Smooth muscle cell (in vitro differentiated cells): ENCODE data around the gene PRKG1. TPM values are rescaled to one million over a fixed set of nuclear protein-coding genes. Genes with fewer than 3 reads are reported as not detected.
"Not testable (repeated sequence)": the region's sequence is repeated elsewhere in the genome, so short reads cannot be mapped to it uniquely, and the experiment has no call there.

Experiments
- DNase-seq: peaks from one replicate; lab custom pipeline; 2025; ENCODE audit not compliant: unreplicated experiment; lab: John Stamatoyannopoulos, UW
- H2AFZ ChIP-seq: fragments of 200-600 bp; sonication (generic); 2 replicates; pipeline ENCODE4 v1.6.0; 2016; ENCODE audit warnings: antibody characterized with exemption, low read depth, mild to moderate bottlenecking
- H3F3A ChIP-seq: fragments of 200-600 bp; sonication (generic); 2 replicates; pipeline ENCODE4 v1.6.0; 2017; ENCODE audit warnings: antibody characterized with exemption, low read depth
- H3K27ac ChIP-seq: fragments of 200-600 bp; sonication (generic); 2 replicates; pipeline ENCODE4 v1.5.1; 2016; ENCODE audit warnings: low read depth, mild to moderate bottlenecking
- H3K27me3 ChIP-seq: fragments of 200-600 bp; sonication (generic); 2 replicates; pipeline ENCODE4 v1.6.1; 2016; ENCODE audit warnings: low read depth, mild to moderate bottlenecking
- H3K36me3 ChIP-seq: fragments of 200-600 bp; sonication (generic); 2 replicates; pipeline ENCODE4 v1.5.1; 2016; ENCODE audit warnings: low read depth
- H3K4me1 ChIP-seq: fragments of 200-600 bp; sonication (generic); 2 replicates; pipeline ENCODE4 v1.5.1; 2016; ENCODE audit warnings: low read depth
- H3K4me2 ChIP-seq: fragments of 200-600 bp; sonication (generic); 2 replicates; pipeline ENCODE4 v1.6.0; 2016; ENCODE audit warnings: mild to moderate bottlenecking
- H3K4me3 ChIP-seq: fragments of 200-600 bp; sonication (generic); 2 replicates; pipeline ENCODE4 v1.5.1; 2016; ENCODE audit warnings: mild to moderate bottlenecking
- H3K79me2 ChIP-seq: fragments of 200-600 bp; sonication (generic); 2 replicates; pipeline ENCODE4 v1.6.0; 2016; ENCODE audit warnings: low read depth, mild to moderate bottlenecking
- H3K9ac ChIP-seq: fragments of 200-600 bp; sonication (generic); 2 replicates; pipeline ENCODE4 v1.6.0; 2016; ENCODE audit warnings: low read depth
- H3K9me3 ChIP-seq: fragments of 200-600 bp; sonication (generic); replicated peaks from 2 replicates; pipeline ENCODE4 v1.5.1; 2016; ENCODE audit warnings: low read depth
- H4K20me1 ChIP-seq: fragments of 200-600 bp; sonication (generic); 2 replicates; pipeline ENCODE4 v1.6.0; 2016; ENCODE audit warnings: low read depth
- WGBS: methylation state at CpG from one replicate; pipeline ENCODE4 v1.1.7; 2016; ENCODE audit warnings: low lambda C conversion rate; 5-methylcytosine and 5-hydroxymethylcytosine counted together
- polyA plus RNA-seq: library from polyadenylated mRNA; unstranded; fragments of >200 nt; fragmentation: Nextera tagmentation; extraction: Ambion mirVana; gene quantifications from 2 replicates; pipeline ENCODE4 v1.2.1, GENCODE V29; 2016
- total RNA-seq: library from RNA; depleted of rRNA; stranded (reverse); fragments of >200 nt; gene quantifications from 2 replicates; pipeline ENCODE4 v1.2.3, GENCODE V29; 2014
- TF ChIP-seq, protein P1 (sequence below): fragments of 200-600 bp; sonication (generic); IDR thresholded peaks from 2 replicates; pipeline ENCODE4 v1.5.1; 2017; ENCODE audit warnings: borderline replicate concordance, mild to moderate bottlenecking, antibody characterized with exemption; ENCODE audit not compliant: insufficient read depth, poor library complexity, severe bottlenecking

PRKG1 gene
- total and polyA plus RNA-seq, 2 experiments from 2014 or later: 7.2 to 13.4 TPM

GRCh38 chr10:51564896-51565510 lies 490.7 kb downstream of the PRKG1 start:
- H3K27ac ChIP-seq: no peak overlapping the region
- H4K20me1 ChIP-seq: no peaks in the 10 kb centered on the region
- no peaks in the 10 kb centered on the region for H3F3A ChIP-seq
- no peak overlapping the region for H3K4me3 ChIP-seq
- peaks cover 32% of the 10 kb centered on the region for H3K4me1 ChIP-seq
- no peaks in the 10 kb centered on the region for H3K9me3 ChIP-seq
- no peaks in the 10 kb centered on the region for H3K36me3 ChIP-seq
- DNase-seq: no peak
- no peaks in the 10 kb centered on the region for H3K79me2 ChIP-seq
- H3K27me3 ChIP-seq: no peaks in the 10 kb centered on the region
- TF ChIP-seq, protein P1, sequence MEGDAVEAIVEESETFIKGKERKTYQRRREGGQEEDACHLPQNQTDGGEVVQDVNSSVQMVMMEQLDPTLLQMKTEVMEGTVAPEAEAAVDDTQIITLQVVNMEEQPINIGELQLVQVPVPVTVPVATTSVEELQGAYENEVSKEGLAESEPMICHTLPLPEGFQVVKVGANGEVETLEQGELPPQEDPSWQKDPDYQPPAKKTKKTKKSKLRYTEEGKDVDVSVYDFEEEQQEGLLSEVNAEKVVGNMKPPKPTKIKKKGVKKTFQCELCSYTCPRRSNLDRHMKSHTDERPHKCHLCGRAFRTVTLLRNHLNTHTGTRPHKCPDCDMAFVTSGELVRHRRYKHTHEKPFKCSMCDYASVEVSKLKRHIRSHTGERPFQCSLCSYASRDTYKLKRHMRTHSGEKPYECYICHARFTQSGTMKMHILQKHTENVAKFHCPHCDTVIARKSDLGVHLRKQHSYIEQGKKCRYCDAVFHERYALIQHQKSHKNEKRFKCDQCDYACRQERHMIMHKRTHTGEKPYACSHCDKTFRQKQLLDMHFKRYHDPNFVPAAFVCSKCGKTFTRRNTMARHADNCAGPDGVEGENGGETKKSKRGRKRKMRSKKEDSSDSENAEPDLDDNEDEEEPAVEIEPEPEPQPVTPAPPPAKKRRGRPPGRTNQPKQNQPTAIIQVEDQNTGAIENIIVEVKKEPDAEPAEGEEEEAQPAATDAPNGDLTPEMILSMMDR: no peak
- no peak overlapping the region for H3K9ac ChIP-seq
- no peak overlapping the region for H3K4me2 ChIP-seq
- 86% methylated on average over 2 of the region's 2 CpGs for WGBS
- no peak overlapping the region for H2AFZ ChIP-seq

DNA sequence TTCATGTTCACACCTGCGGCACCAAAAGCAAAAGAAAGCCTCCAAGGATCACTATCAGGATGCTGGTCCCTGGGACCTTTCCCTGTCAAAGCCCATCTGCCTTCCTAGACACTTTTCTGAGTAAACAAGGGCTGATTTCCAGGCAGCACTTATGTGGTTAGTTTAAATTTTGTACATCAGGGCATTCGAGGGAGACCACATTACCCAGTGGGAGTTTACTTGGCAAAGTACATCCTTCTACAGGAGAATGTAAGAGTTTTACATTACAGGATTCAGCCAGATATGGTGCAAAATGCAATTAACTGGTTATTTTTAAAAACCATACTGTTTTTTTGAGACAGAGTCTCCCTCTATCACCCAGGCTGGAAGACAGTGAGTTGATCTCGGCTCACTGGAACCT lies 493.0 kb downstream of the PRKG1 start:
- Histone ChIP-seq H3K79me2 (no peaks in the 10 kb centered on the region), H3K9me3 (no peaks in the 10 kb centered on the region), H3K4me1 (peaks cover 32% of the 10 kb centered on the region), H3K4me3 (no peak overlapping the region), H3K36me3 (no peaks in the 10 kb centered on the region), H3K27me3 (no peaks in the 10 kb centered on the region), H3K4me2 (no peak overlapping the region), H3F3A (no peaks in the 10 kb centered on the region), H3K27ac (no peak overlapping the region), H3K9ac (no peak overlapping the region), H2AFZ (no peak overlapping the region), H4K20me1 (no peaks in the 10 kb centered on the region)
- WGBS: 93% methylated on average over 3 of the region's 3 CpGs
- DNase-seq: no peak
- TF ChIP-seq, protein P1: no peak

- 82% methylated on average over 3 of the region's 3 CpGs for WGBS
- H3K4me2 ChIP-seq: no peak overlapping the region
- H3K27me3 ChIP-seq: no peaks in the 10 kb centered on the region
- no peak overlapping the region for H3K27ac ChIP-seq
- no peak for DNase-seq
- no peaks in the 10 kb centered on the region for H3K36me3 ChIP-seq
- no peak overlapping the region for H3K9ac ChIP-seq
- H3K4me3 ChIP-seq: no peak overlapping the region
- TF ChIP-seq, protein P1: no peak
- H3K4me1 ChIP-seq: peaks cover 25% of the 10 kb centered on the region
- no peaks in the 10 kb centered on the region for H3F3A ChIP-seq
- H2AFZ ChIP-seq: no peak overlapping the region
- H3K79me2 ChIP-seq: no peaks in the 10 kb centered on the region
- no peaks in the 10 kb centered on the region for H3K9me3 ChIP-seq
- H4K20me1 ChIP-seq: no peaks in the 10 kb centered on the region
These were observed 495.2 kb downstream of the PRKG1 start for GRCh38 chr10:51569467-51569866.

GRCh38 chr10:51574248-51575048 lies 500.2 kb downstream of the PRKG1 start:
- Histone ChIP-seq H3K36me3 (no peaks in the 10 kb centered on the region), H2AFZ (no peak overlapping the region), H3K4me1 (no peaks in the 10 kb centered on the region), H3K4me2 (no peak overlapping the region), H3K4me3 (no peak overlapping the region), H3K9me3 (no peaks in the 10 kb centered on the region), H3F3A (no peaks in the 10 kb centered on the region), H3K27me3 (no peaks in the 10 kb centered on the region), H3K79me2 (no peaks in the 10 kb centered on the region), H3K27ac (no peak overlapping the region), H4K20me1 (no peaks in the 10 kb centered on the region), H3K9ac (no peak overlapping the region)
- TF ChIP-seq, protein P1: no peak
- DNase-seq: no peak
- 81% methylated on average over 2 of the region's 2 CpGs for WGBS

DNA sequence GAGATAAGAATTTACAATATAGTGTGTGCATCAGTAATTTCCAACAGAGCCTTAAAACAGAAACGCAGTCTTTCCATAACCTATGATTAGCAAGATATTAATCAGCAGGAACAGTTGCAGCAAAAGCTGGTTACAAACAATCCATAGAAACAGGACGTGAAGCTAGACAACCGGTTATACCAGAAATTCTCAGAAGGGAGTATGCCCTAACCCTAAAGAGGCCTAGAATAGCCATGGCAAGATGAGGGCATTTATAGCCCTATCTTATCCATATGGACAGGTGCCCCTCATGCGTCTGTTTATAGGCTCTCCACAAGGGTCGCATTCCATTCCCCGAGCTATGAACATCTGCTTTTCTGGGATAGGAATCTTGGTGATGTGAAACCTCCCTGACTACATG lies 506.9 kb downstream of the PRKG1 start:
- not testable (repeated sequence) for H3K9me3 ChIP-seq, H3K9ac ChIP-seq, H3K4me1 ChIP-seq, H3F3A ChIP-seq, H4K20me1 ChIP-seq, H3K4me2 ChIP-seq, DNase-seq, H2AFZ ChIP-seq, H3K27ac ChIP-seq, H3K27me3 ChIP-seq, H3K79me2 ChIP-seq, H3K4me3 ChIP-seq, H3K36me3 ChIP-seq
- WGBS: 83% methylated on average over 6 of the region's 6 CpGs
